ENCODE data around the gene ALOX12.

- no peak for TF ChIP-seq POLR2A (IDR thresholded peaks at IDR 0.05; ENCODE audit: low read depth, low read length)
- TF ChIP-seq POLR2AphosphoS5 (IDR thresholded peaks at IDR 0.05; ENCODE audit: low read depth, low read length), result no peak
- no peak for TF ChIP-seq TAF1 (IDR thresholded peaks at IDR 0.05; ENCODE audit: borderline replicate concordance, low read depth, low read length)
These were observed 6.6 kb downstream of the ALOX12 start for GRCh38 chr17:7002288-7003047.

Measured in GM12892 (cell line).